HG03159 (cell line): ENCODE data around the gene TMEM117.
A peak's percentile ranks its signal among the peaks of the same experiment; 100 is the strongest.
"Not testable (repeated sequence)": the region's sequence is repeated elsewhere in the genome, so short reads cannot be mapped to it uniquely, and the experiment has no call there.

Experiments
- ATAC-seq: cut with Tn5 transposase; IDR thresholded peaks from one replicate; pipeline ENCODE4 v1.9.1; 2021; ENCODE audit warnings: mild to moderate bottlenecking, moderate library complexity; ENCODE audit not compliant: unreplicated experiment

Gene TMEM117

GRCh38 chr12:43840338-43840737, 4.5 kb downstream of the TMEM117 start:
- ATAC-seq = no peak

- no peak for ATAC-seq
Observed at GRCh38 chr12:43841253-43841652, 5.4 kb downstream of the TMEM117 start.

- no peak for ATAC-seq
Observed at GRCh38 chr12:43842259-43842658, 6.4 kb downstream of the TMEM117 start.

GRCh38 chr12:43847425-43848225, 11.7 kb downstream of the TMEM117 start:
- ATAC-seq = not testable (repeated sequence)

GRCh38 chr12:43848226-43848507, 12.3 kb downstream of the TMEM117 start:
- ATAC-seq = no peak

GRCh38 chr12:43848786-43849185, 12.9 kb downstream of the TMEM117 start:
- ATAC-seq = no peak

- no peak for ATAC-seq
Observed at GRCh38 chr12:43852744-43853143, 16.9 kb downstream of the TMEM117 start.

GRCh38 chr12:43856972-43857371, 21.1 kb downstream of the TMEM117 start:
- ATAC-seq = no peak

- no peak for ATAC-seq
Observed at GRCh38 chr12:43858096-43858495, 22.2 kb downstream of the TMEM117 start.

- ATAC-seq = no peak
Observed at GRCh38 chr12:43858991-43859390, 23.1 kb downstream of the TMEM117 start.

- no peak for ATAC-seq
Observed at GRCh38 chr12:43861015-43861839, 25.3 kb downstream of the TMEM117 start.

- no peak for ATAC-seq
Observed at GRCh38 chr12:43861840-43862150, 25.9 kb downstream of the TMEM117 start.

- ATAC-seq = no peak
Observed at GRCh38 chr12:43863770-43864366, 28.0 kb downstream of the TMEM117 start.

- not testable (repeated sequence) for ATAC-seq
Observed at GRCh38 chr12:43864557-43864956, 28.7 kb downstream of the TMEM117 start.

GRCh38 chr12:43869184-43869583, 33.3 kb downstream of the TMEM117 start:
- no peak for ATAC-seq

GRCh38 chr12:43869765-43870164, 33.9 kb downstream of the TMEM117 start:
- not testable (repeated sequence) for ATAC-seq

- ATAC-seq = not testable (repeated sequence)
Observed at GRCh38 chr12:43871258-43871657, 35.4 kb downstream of the TMEM117 start.

GRCh38 chr12:43872396-43872795, 36.5 kb downstream of the TMEM117 start:
- ATAC-seq = no peak

GRCh38 chr12:43878050-43878449, 42.2 kb downstream of the TMEM117 start:
- no peak for ATAC-seq

- no peak for ATAC-seq
Observed at GRCh38 chr12:43880547-43880946, 44.7 kb downstream of the TMEM117 start.

- peak; percentile 95 for ATAC-seq
Observed at GRCh38 chr12:43882578-43883178, 46.8 kb downstream of the TMEM117 start.

- ATAC-seq = no peak
Observed at GRCh38 chr12:43883311-43883710, 47.4 kb downstream of the TMEM117 start.
